SJSA1 (cell line): ENCODE data around the gene MZF1. TPM values are rescaled to one million over a fixed set of nuclear protein-coding genes. Genes with fewer than 3 reads are reported as not detected.
A peak's percentile ranks its signal among the peaks of the same experiment; 100 is the strongest.

Experiments
- DNase-seq, 2 experiments: peaks; one replicate each; pipeline ENCODE4 v3.0.0-alpha.2; 2015 to 2020; ENCODE audit warnings: low spot score in 2 of 2, low read depth in 1 of 2
- H3K27ac ChIP-seq: fragments of 250-450 bp; sonication (Bioruptor Pico); 2 replicates; pipeline ENCODE4 v1.5.1; 2020; ENCODE audit warnings: mild to moderate bottlenecking, moderate library complexity
- H3K27me3 ChIP-seq: fragments of 250-450 bp; sonication (Bioruptor Pico); replicated peaks from 2 replicates; pipeline ENCODE4 v1.5.1; 2020; ENCODE audit warnings: mild to moderate bottlenecking, moderate library complexity
- H3K36me3 ChIP-seq: fragments of 250-450 bp; sonication (Bioruptor Pico); 2 replicates; pipeline ENCODE4 v1.5.1; 2020; ENCODE audit warnings: mild to moderate bottlenecking
- H3K4me1 ChIP-seq: fragments of 250-450 bp; sonication (Bioruptor Pico); replicated peaks from 2 replicates; pipeline ENCODE4 v1.6.1; 2021; ENCODE audit warnings: mild to moderate bottlenecking
- H3K4me3 ChIP-seq: fragments of 250-450 bp; sonication (Bioruptor Pico); 2 replicates; pipeline ENCODE4 v1.5.1; 2020; ENCODE audit warnings: mild to moderate bottlenecking
- H3K9me3 ChIP-seq: fragments of 250-450 bp; sonication (Bioruptor Pico); replicated peaks from 2 replicates; pipeline ENCODE4 v1.5.1; 2020; ENCODE audit warnings: mild to moderate bottlenecking
- total RNA-seq: library from RNA; depleted of rRNA; stranded (reverse); fragments of >200 nt; shearing (Covaris generic); gene quantifications from 2 replicates; pipeline ENCODE4 v1.2.3, GENCODE V29; 2014

Gene MZF1
- total RNA-seq, 1 experiment from 2014 or later, result 5.0 TPM

GRCh38 chr19:58562122-58563033 is 10.8 kb downstream of the MZF1 start:
- no peaks in the 10 kb centered on the region for H3K9me3 ChIP-seq
- H3K4me1 ChIP-seq, result peaks cover 9% of the 10 kb centered on the region
- no peaks in the 10 kb centered on the region for H3K27me3 ChIP-seq
- peaks cover 19% of the 10 kb centered on the region for H3K36me3 ChIP-seq
- no peak overlapping the region for H3K4me3 ChIP-seq
- no peak for DNase-seq
- no peak overlapping the region for H3K27ac ChIP-seq

- H3K27me3 ChIP-seq, result no peaks in the 10 kb centered on the region
- peaks cover 16% of the 10 kb centered on the region for H3K4me1 ChIP-seq
- H3K9me3 ChIP-seq, result no peaks in the 10 kb centered on the region
- no peak overlapping the region for H3K4me3 ChIP-seq
- no peak for DNase-seq
- H3K36me3 ChIP-seq, result peaks cover 27% of the 10 kb centered on the region
- no peak overlapping the region for H3K27ac ChIP-seq
These were observed 11.6 kb downstream of the MZF1 start for GRCh38 chr19:58561373-58562121.

GRCh38 chr19:58560921-58561320 is 12.2 kb downstream of the MZF1 start:
- H3K27me3 ChIP-seq, result no peaks in the 10 kb centered on the region
- H3K4me1 ChIP-seq, result peaks cover 16% of the 10 kb centered on the region
- H3K36me3 ChIP-seq, result peaks cover 33% of the 10 kb centered on the region
- no peaks in the 10 kb centered on the region for H3K9me3 ChIP-seq
- H3K27ac ChIP-seq, result no peak overlapping the region
- no peak overlapping the region for H3K4me3 ChIP-seq
- DNase-seq, result no peak

GRCh38 chr19:58560007-58560887 is 12.9 kb downstream of the MZF1 start:
- Histone ChIP-seq H3K4me3 (peak overlapping the region; percentile 69), H3K4me1 (peaks cover 20% of the 10 kb centered on the region), H3K27ac (peak overlapping the region; percentile 89)

GRCh38 chr19:58559275-58560006 is 13.7 kb downstream of the MZF1 start:
- Histone ChIP-seq H3K27ac (peak overlapping the region; percentile 89), H3K36me3 (peaks cover 42% of the 10 kb centered on the region), H3K9me3 (no peaks in the 10 kb centered on the region), H3K27me3 (no peaks in the 10 kb centered on the region), H3K4me1 (peaks cover 26% of the 10 kb centered on the region), H3K4me3 (peak overlapping the region; percentile 69)
- DNase-seq, result peak; percentile 93 to 94

More at GRCh38 chr19:58560007-58560887, 12.9 kb downstream of the MZF1 start:
- H3K27me3 ChIP-seq, result no peaks in the 10 kb centered on the region
- peaks cover 38% of the 10 kb centered on the region for H3K36me3 ChIP-seq
- DNase-seq, result no peak
- H3K9me3 ChIP-seq, result no peaks in the 10 kb centered on the region

- Histone ChIP-seq H3K9me3 (no peaks in the 10 kb centered on the region), H3K4me3 (peak overlapping the region; percentile 69), H3K36me3 (peaks cover 47% of the 10 kb centered on the region), H3K27me3 (no peaks in the 10 kb centered on the region), H3K4me1 (peaks cover 32% of the 10 kb centered on the region), H3K27ac (peak overlapping the region; percentile 89)
- peak; percentile 99 for DNase-seq
These were observed 14.4 kb downstream of the MZF1 start for GRCh38 chr19:58558623-58559274.

GRCh38 chr19:58558066-58558622 is 15.0 kb downstream of the MZF1 start, which contains the start of gene UBE2M:
UBE2M (minus strand) TSS chr19:58558611; CDS start chr19:58558381, 230 bp downstream.
- Histone ChIP-seq H3K27ac (peak within 1 kb of the TSS; percentile 89), H3K4me3 (peak within 1 kb of the TSS; percentile 69), H3K9me3 (no peaks in the 10 kb centered on the region), H3K27me3 (no peaks in the 10 kb centered on the region), H3K36me3 (peaks cover 51% of the 10 kb centered on the region), H3K4me1 (peaks cover 35% of the 10 kb centered on the region)
- DNase-seq, result peak in 1 of 2 experiments; percentile 62

- Histone ChIP-seq H3K4me3 (peak overlapping the region; percentile 69), H3K4me1 (peaks cover 35% of the 10 kb centered on the region)
- DNase-seq, result no peak
These were observed 15.7 kb downstream of the MZF1 start for GRCh38 chr19:58557221-58558065.

GRCh38 chr19:58556622-58557220 is 16.4 kb downstream of the MZF1 start:
- Histone ChIP-seq H3K9me3 (no peaks in the 10 kb centered on the region), H3K4me3 (peak overlapping the region; percentile 69), H3K27ac (no peak overlapping the region), H3K27me3 (no peaks in the 10 kb centered on the region), H3K4me1 (peaks cover 35% of the 10 kb centered on the region), H3K36me3 (peaks cover 57% of the 10 kb centered on the region)
- no peak for DNase-seq

More at GRCh38 chr19:58557221-58558065, 15.7 kb downstream of the MZF1 start:
- Histone ChIP-seq H3K27me3 (no peaks in the 10 kb centered on the region), H3K36me3 (peaks cover 54% of the 10 kb centered on the region), H3K27ac (peak overlapping the region; percentile 58), H3K9me3 (no peaks in the 10 kb centered on the region)

- Histone ChIP-seq H3K4me3 (no peak overlapping the region), H3K4me1 (peaks cover 35% of the 10 kb centered on the region), H3K27ac (no peak overlapping the region)
These were observed 17.1 kb downstream of the MZF1 start for GRCh38 chr19:58555920-58556621.

More at GRCh38 chr19:58555920-58556621, 17.1 kb downstream of the MZF1 start:
- Histone ChIP-seq H3K27me3 (no peaks in the 10 kb centered on the region), H3K9me3 (no peaks in the 10 kb centered on the region), H3K36me3 (peaks cover 64% of the 10 kb centered on the region)
- DNase-seq, result no peak
